Measurements from ENCODE around the gene NAP1L1.

DNA sequence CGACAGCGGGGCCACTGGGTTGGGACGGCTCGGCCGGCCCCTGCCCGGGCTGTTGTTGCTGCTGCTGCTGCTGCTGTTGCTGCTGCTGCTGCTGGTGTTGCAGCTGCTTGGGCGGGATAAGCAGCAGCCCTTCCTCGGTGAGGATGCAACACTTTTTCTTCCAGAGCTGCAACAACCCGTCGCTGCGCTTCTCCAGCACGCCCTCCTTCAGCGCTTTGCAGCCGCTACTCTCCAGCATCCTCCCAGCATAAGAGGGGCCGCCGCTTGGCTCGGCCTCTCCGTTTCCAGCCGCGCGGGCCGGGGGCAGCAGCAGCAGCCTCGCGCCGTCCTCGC lies 53.4 kb downstream of the NAP1L1 start:
- TF ChIP-seq, protein P1, sequence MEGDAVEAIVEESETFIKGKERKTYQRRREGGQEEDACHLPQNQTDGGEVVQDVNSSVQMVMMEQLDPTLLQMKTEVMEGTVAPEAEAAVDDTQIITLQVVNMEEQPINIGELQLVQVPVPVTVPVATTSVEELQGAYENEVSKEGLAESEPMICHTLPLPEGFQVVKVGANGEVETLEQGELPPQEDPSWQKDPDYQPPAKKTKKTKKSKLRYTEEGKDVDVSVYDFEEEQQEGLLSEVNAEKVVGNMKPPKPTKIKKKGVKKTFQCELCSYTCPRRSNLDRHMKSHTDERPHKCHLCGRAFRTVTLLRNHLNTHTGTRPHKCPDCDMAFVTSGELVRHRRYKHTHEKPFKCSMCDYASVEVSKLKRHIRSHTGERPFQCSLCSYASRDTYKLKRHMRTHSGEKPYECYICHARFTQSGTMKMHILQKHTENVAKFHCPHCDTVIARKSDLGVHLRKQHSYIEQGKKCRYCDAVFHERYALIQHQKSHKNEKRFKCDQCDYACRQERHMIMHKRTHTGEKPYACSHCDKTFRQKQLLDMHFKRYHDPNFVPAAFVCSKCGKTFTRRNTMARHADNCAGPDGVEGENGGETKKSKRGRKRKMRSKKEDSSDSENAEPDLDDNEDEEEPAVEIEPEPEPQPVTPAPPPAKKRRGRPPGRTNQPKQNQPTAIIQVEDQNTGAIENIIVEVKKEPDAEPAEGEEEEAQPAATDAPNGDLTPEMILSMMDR (IDR thresholded peaks at IDR 0.05; ENCODE audit: low read depth, low read length), result no peak
- no peak for TF ChIP-seq POLR2A (IDR thresholded peaks at IDR 0.05; ENCODE audit: extremely low read depth, insufficient read length)
- no peak for TF ChIP-seq MYC (IDR thresholded peaks at IDR 0.05; ENCODE audit: low read depth, low read length)
- TF ChIP-seq, protein P2, sequence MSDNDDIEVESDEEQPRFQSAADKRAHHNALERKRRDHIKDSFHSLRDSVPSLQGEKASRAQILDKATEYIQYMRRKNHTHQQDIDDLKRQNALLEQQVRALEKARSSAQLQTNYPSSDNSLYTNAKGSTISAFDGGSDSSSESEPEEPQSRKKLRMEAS (IDR thresholded peaks at IDR 0.05; ENCODE audit: low read depth, low read length), result no peak
